BLaER1 treated with 17β-estradiol and CSF1 and Interleukin-3, amounts not matched to agents 10 nM and 100 nM (cell line): ENCODE data around the gene GDI2.
"Not testable (repeated sequence)": the region's sequence is repeated elsewhere in the genome, so short reads cannot be mapped to it uniquely, and the experiment has no call there.

Experiments used
- H3K27ac ChIP-seq, 11 experiments: shearing (Covaris generic); formaldehyde crosslinking; 2 replicates each; pipeline ENCODE4 v1.8.1; 2022
- H3K27me3 ChIP-seq, 11 experiments: shearing (Covaris generic); formaldehyde crosslinking; 2 replicates each; pipeline ENCODE4 v1.8.1; 2022
- H3K36me3 ChIP-seq, 11 experiments: shearing (Covaris generic); formaldehyde crosslinking; 2 replicates each; pipeline ENCODE4 v1.8.1; 2022
- H3K4me1 ChIP-seq, 10 experiments: shearing (Covaris generic); formaldehyde crosslinking; 2 replicates each; pipeline ENCODE4 v1.8.1; 2022
- H3K4me2 ChIP-seq, 11 experiments: shearing (Covaris generic); formaldehyde crosslinking; 2 replicates each; pipeline ENCODE4 v1.8.1; 2022
- H3K4me3 ChIP-seq, 10 experiments: shearing (Covaris generic); formaldehyde crosslinking; 2 replicates each; pipeline ENCODE4 v1.8.1; 2022
- H3K9ac ChIP-seq, 11 experiments: shearing (Covaris generic); formaldehyde crosslinking; 2 replicates each; pipeline ENCODE4 v1.8.1; 2022
- H3K9me3 ChIP-seq, 11 experiments: shearing (Covaris generic); formaldehyde crosslinking; replicated peaks in 1 of 11; 2 replicates each; pipeline ENCODE4 v1.8.1; 2022
- H4K20me1 ChIP-seq, 11 experiments: shearing (Covaris generic); formaldehyde crosslinking; 2 replicates each; pipeline ENCODE4 v1.8.1; 2022
- Cebpa-rat ChIP-seq, 11 experiments: shearing (Covaris generic); IDR thresholded peaks; 2 replicates each; pipeline ENCODE4 v1.8.1; 2022

Gene GDI2

DNA sequence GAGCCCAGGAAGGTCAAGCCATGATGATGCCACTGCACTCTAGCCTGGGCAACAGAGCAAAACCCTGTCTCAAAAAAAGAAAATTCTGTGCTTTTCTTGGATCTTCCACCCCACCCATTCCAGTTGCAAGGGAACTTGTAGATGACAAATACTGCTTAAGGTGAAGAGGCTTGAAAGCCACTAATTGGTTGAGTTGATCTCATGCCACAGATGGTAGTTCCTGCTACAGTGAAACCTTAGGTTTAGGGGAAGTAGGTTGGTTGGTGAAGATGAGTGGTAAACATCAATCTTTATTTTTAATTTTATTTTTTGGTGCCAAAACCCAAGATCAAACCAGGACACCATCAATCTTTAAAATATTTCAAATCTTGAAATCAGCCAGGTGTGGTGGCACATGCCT lies 2.9 kb upstream of the GDI2 start:
- Histone ChIP-seq H3K4me3 (no peak overlapping the region), H3K4me2 (peak overlapping the region; percentile 43 to 98 (median 88); a peak in 21 of 22 replicates), H3K27me3 (no peaks in the 10 kb centered on the region), H3K9me3 (no peaks in the 10 kb centered on the region), H3K4me1 (peaks cover 51 to 57% (median 53%) of the 10 kb centered on the region in 10 experiments), H4K20me1 (peaks cover 13 to 18% (median 16%) of the 10 kb centered on the region in 11 experiments), H3K27ac (peak overlapping the region in 3 of 11 experiments; percentile 43 to 58 (median 49); a peak in 7 of 22 replicates), H3K36me3 (no peaks in the 10 kb centered on the region; a peak in 1 of 22 replicates), H3K9ac (no peak overlapping the region)
- no peak for TF ChIP-seq Cebpa-rat (IDR thresholded peaks at IDR 0.05)

GRCh38 chr10:5814110-5815107 lies 1.2 kb upstream of the GDI2 start:
- Histone ChIP-seq H4K20me1 (peaks cover 31 to 36% (median 33%) of the 10 kb centered on the region in 11 experiments), H3K9ac (peak overlapping the region; percentile 97 to 100 (median 99)), H3K36me3 (peaks cover 0 to 6% (median 0%) of the 10 kb centered on the region in 11 experiments; a peak in 3 of 22 replicates), H3K4me1 (peaks cover 63 to 75% (median 68%) of the 10 kb centered on the region in 10 experiments), H3K27me3 (no peaks in the 10 kb centered on the region), H3K9me3 (no peaks in the 10 kb centered on the region), H3K4me2 (peak overlapping the region; percentile 77 to 98 (median 91)), H3K4me3 (peak overlapping the region; percentile 84 to 97 (median 93)), H3K27ac (peak overlapping the region; percentile 96 to 100 (median 98))
- no peak for TF ChIP-seq Cebpa-rat (IDR thresholded peaks at IDR 0.05)

DNA sequence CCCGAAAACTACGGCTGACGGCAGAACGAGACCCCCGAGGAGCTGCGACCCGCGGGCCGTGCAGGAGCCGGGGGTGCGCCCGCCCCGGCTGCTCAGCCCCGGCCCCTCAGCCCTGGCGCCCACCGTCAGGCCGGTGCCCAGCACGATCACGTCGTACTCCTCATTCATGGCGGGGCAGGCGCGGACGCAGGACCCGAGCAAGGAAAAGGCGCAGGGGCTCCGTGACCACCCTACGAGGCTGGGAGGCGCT lies 218 bp downstream of the GDI2 start:
- peak overlapping the region; percentile 75 to 98 (median 93); a peak in 21 of 22 replicates for H3K4me2 ChIP-seq
- H4K20me1 ChIP-seq, result peaks cover 45 to 50% (median 47%) of the 10 kb centered on the region in 11 experiments
- H3K9me3 ChIP-seq, result no peaks in the 10 kb centered on the region
- TF ChIP-seq Cebpa-rat (IDR thresholded peaks at IDR 0.05), result no peak
- no peaks in the 10 kb centered on the region for H3K27me3 ChIP-seq
- peaks cover 63 to 77% (median 67%) of the 10 kb centered on the region in 10 experiments for H3K4me1 ChIP-seq
- peaks cover 4 to 20% (median 11%) of the 10 kb centered on the region in 11 experiments; a peak in 18 of 22 replicates for H3K36me3 ChIP-seq
- H3K4me3 ChIP-seq, result peak overlapping the region; percentile 84 to 97 (median 93)
- H3K27ac ChIP-seq, result peak overlapping the region; percentile 96 to 100 (median 98)
- H3K9ac ChIP-seq, result peak overlapping the region; percentile 97 to 100 (median 99)

DNA sequence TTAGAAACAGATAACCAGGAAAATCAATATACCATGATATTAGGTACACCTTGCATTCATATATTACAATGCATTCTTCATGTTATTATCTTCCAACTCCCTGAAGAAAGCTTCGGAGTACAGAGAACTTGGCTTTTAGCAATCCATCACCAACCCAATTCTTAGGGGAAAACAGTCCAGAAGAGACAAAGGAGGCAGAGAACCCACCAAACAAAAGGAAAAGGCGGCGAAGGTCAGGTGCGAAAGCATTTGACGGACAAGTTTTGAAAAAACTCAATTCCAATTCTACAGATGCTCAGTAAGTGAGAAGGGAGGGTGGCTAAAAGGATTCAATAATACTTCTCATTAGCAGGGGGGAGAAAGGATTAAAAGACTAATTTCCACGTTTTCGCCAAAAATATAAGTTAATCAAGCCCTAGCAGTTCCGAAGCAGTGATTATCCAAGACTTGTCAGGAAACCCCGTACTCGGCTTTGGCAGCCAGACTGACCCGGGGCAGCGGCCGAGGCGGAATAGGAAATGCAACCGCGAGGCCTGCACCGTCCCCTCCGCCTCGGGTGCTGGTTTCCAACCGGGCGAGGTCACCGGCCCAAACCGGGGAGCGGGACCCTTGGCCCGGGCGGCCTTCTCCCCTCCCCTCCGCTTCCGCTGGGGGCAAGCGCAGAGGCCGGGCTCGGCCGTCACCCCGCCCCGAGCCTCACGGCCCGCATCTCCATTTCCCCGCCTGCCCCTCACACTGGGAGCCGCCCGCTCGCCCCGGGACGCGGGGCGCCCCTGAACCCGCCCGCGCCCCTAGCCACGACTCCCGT lies 747 bp downstream of the GDI2 start:
- peak overlapping the region; percentile 75 to 98 (median 93) for H3K4me2 ChIP-seq
- no peaks in the 10 kb centered on the region for H3K27me3 ChIP-seq
- peak overlapping the region; percentile 96 to 100 (median 98) for H3K27ac ChIP-seq
- H4K20me1 ChIP-seq, result peaks cover 50 to 55% (median 53%) of the 10 kb centered on the region in 11 experiments
- H3K4me3 ChIP-seq, result peak overlapping the region; percentile 84 to 97 (median 93)
- H3K4me1 ChIP-seq, result peaks cover 62 to 77% (median 67%) of the 10 kb centered on the region in 10 experiments
- peak overlapping the region; percentile 97 to 100 (median 99) for H3K9ac ChIP-seq
- no peaks in the 10 kb centered on the region for H3K9me3 ChIP-seq
- TF ChIP-seq Cebpa-rat (IDR thresholded peaks at IDR 0.05), result no peak
- peaks cover 9 to 26% (median 17%) of the 10 kb centered on the region in 11 experiments; a peak in 19 of 22 replicates for H3K36me3 ChIP-seq

- no peaks in the 10 kb centered on the region for H3K27me3 ChIP-seq
- peak overlapping the region in 10 of 11 experiments; percentile 96 to 100 (median 98); a peak in 19 of 22 replicates for H3K27ac ChIP-seq
- peak overlapping the region; percentile 84 to 97 (median 93) for H3K4me3 ChIP-seq
- peak overlapping the region; percentile 75 to 98 (median 93) for H3K4me2 ChIP-seq
- TF ChIP-seq Cebpa-rat (IDR thresholded peaks at IDR 0.05), result no peak
- peak overlapping the region; percentile 97 to 100 (median 99) for H3K9ac ChIP-seq
- peaks cover 61 to 66% (median 63%) of the 10 kb centered on the region in 11 experiments for H4K20me1 ChIP-seq
- peaks cover 11 to 36% (median 23%) of the 10 kb centered on the region in 11 experiments; a peak in 19 of 22 replicates for H3K36me3 ChIP-seq
- H3K4me1 ChIP-seq, result peaks cover 58 to 77% (median 66%) of the 10 kb centered on the region in 10 experiments
- H3K9me3 ChIP-seq, result no peaks in the 10 kb centered on the region
These were observed 1.8 kb downstream of the GDI2 start for GRCh38 chr10:5811387-5811821.

GRCh38 chr10:5810225-5810624 lies 3.0 kb downstream of the GDI2 start:
- Histone ChIP-seq H3K4me1 (peaks cover 49 to 73% (median 62%) of the 10 kb centered on the region in 10 experiments), H3K27me3 (no peaks in the 10 kb centered on the region), H3K9me3 (peaks cover 0 to 5% (median 0%) of the 10 kb centered on the region in 11 experiments; a peak in 1 of 22 replicates), H4K20me1 (peaks cover 73 to 78% (median 75%) of the 10 kb centered on the region in 11 experiments), H3K27ac (peak overlapping the region in 7 of 11 experiments; percentile 3 to 98 (median 21); a peak in 6 of 22 replicates), H3K9ac (peak overlapping the region; percentile 97 to 100 (median 99)), H3K4me3 (peak overlapping the region; percentile 84 to 97 (median 93)), H3K4me2 (peak overlapping the region; percentile 75 to 98 (median 93)), H3K36me3 (peaks cover 14 to 48% (median 35%) of the 10 kb centered on the region in 11 experiments)
- TF ChIP-seq Cebpa-rat (IDR thresholded peaks at IDR 0.05), result no peak

- Histone ChIP-seq H4K20me1 (peaks cover 79 to 84% (median 81%) of the 10 kb centered on the region in 11 experiments), H3K27ac (peak overlapping the region in 2 of 11 experiments; percentile 3 to 98; a peak in 2 of 22 replicates), H3K4me2 (peak overlapping the region; percentile 75 to 98 (median 93)), H3K4me3 (peak overlapping the region in 6 of 10 experiments; percentile 84 to 97 (median 92); a peak in 11 of 20 replicates), H3K9ac (peak overlapping the region; percentile 15 to 100 (median 98); a peak in 16 of 22 replicates), H3K4me1 (peaks cover 43 to 71% (median 58%) of the 10 kb centered on the region in 10 experiments), H3K27me3 (no peaks in the 10 kb centered on the region), H3K9me3 (peaks cover 0 to 5% (median 0%) of the 10 kb centered on the region in 11 experiments; a peak in 1 of 22 replicates), H3K36me3 (peaks cover 18 to 54% (median 40%) of the 10 kb centered on the region in 11 experiments)
- no peak for TF ChIP-seq Cebpa-rat (IDR thresholded peaks at IDR 0.05)
These were observed 3.6 kb downstream of the GDI2 start for GRCh38 chr10:5809527-5810154.

DNA sequence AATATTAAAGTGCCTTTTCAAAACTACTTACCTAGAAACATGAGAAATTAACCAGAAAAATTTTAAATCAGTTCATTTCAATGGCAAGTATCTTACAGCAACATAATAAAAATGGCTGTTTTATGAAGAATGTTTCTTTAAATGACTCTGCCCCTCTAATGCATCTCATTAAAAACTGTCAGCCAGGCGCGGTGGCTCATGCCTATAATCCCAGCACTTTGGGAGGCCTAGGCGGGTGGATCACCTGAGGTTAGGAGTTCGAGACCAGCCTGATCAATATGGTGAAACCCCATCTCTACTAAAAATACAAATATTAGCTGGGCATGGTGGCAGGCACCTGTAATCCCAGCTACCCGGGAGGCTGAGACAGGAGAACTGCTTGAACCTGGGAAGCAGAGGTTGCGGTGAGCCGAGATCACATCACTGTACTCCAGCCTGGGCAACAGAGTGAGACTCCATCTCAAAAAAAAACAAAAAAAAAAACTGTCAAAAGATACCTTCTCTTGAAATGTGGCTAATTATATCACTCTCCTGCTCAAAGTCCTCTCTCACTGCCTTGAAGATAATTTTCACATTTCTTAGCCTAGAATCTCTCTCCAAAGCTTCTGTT lies 4.3 kb downstream of the GDI2 start:
- peaks cover 86 to 91% (median 89%) of the 10 kb centered on the region in 11 experiments for H4K20me1 ChIP-seq
- H3K4me2 ChIP-seq, result peak overlapping the region; percentile 75 to 98 (median 93); a peak in 21 of 22 replicates
- peaks cover 18 to 62% (median 43%) of the 10 kb centered on the region in 11 experiments for H3K36me3 ChIP-seq
- H3K4me1 ChIP-seq, result peaks cover 35 to 68% (median 51%) of the 10 kb centered on the region in 10 experiments
- not testable (repeated sequence) for H3K27ac ChIP-seq, H3K9me3 ChIP-seq, H3K27me3 ChIP-seq, H3K4me3 ChIP-seq
- peak overlapping the region in 4 of 11 experiments; percentile 15 to 99 (median 60); a peak in 4 of 22 replicates for H3K9ac ChIP-seq
